NCI-H2107 (cell line): ENCODE data around the gene HOXA1.

ENCODE experiments used
- DNase-seq: peaks from one replicate; lab custom pipeline; 2025; lab: John Stamatoyannopoulos, UW

The HOXA1 gene

GRCh38 chr7:27131390-27131819 is 35.6 kb upstream of the HOXA1 start:
- no peak for DNase-seq

GRCh38 chr7:27130540-27131389 is 35.0 kb upstream of the HOXA1 start, which contains the start of gene HOXA4:
TSS of gene HOXA4 (minus strand) at chr7:27130757. CDS start at chr7:27130733, 24 bp downstream.
- peak; percentile 16 for DNase-seq

- no peak for DNase-seq
Observed at GRCh38 chr7:27129729-27130539, 34.1 kb upstream of the HOXA1 start.

GRCh38 chr7:27128776-27129728 is 33.3 kb upstream of the HOXA1 start:
- DNase-seq = no peak

GRCh38 chr7:27128034-27128433 is 32.2 kb upstream of the HOXA1 start:
- DNase-seq = no peak

GRCh38 chr7:27126596-27127327 is 31.0 kb upstream of the HOXA1 start:
- DNase-seq = no peak

- no peak for DNase-seq
Observed at GRCh38 chr7:27125986-27126394, 30.2 kb upstream of the HOXA1 start.

- no peak for DNase-seq
Observed at GRCh38 chr7:27124902-27125689, 29.3 kb upstream of the HOXA1 start.

- DNase-seq = no peak
Observed at GRCh38 chr7:27124096-27124901, 28.5 kb upstream of the HOXA1 start.

- DNase-seq = no peak
Observed at GRCh38 chr7:27123477-27124053, 27.8 kb upstream of the HOXA1 start.

- no peak for DNase-seq
Observed at GRCh38 chr7:27123007-27123476, 27.2 kb upstream of the HOXA1 start.

- DNase-seq = no peak
Observed at GRCh38 chr7:27122077-27122910, 26.5 kb upstream of the HOXA1 start.

GRCh38 chr7:27121684-27122076 is 25.9 kb upstream of the HOXA1 start:
- no peak for DNase-seq

GRCh38 chr7:27119412-27119911 is 23.7 kb upstream of the HOXA1 start:
- no peak for DNase-seq

GRCh38 chr7:27118580-27118979 is 22.8 kb upstream of the HOXA1 start:
- no peak for DNase-seq

- DNase-seq = no peak
Observed at GRCh38 chr7:27117887-27118491, 22.2 kb upstream of the HOXA1 start.
